ENCODE results near the gene LRRC63.

LRRC63 gene

GRCh38 chr13:46232281-46232680 lies 20.6 kb downstream of the LRRC63 start:
- no peak for DNase-seq (ENCODE audit: low read depth)
- TF ChIP-seq CTCF (IDR thresholded peaks at IDR 0.05; ENCODE audit: insufficient read depth, low read depth, low read length, missing control alignments) = no peak
- H3K4me3 ChIP-seq (ENCODE audit: low read length) = no peak overlapping the region

- no peak for TF ChIP-seq CTCF (IDR thresholded peaks at IDR 0.05; ENCODE audit: insufficient read depth, low read depth, low read length, missing control alignments)
These were observed 23.6 kb downstream of the LRRC63 start for GRCh38 chr13:46235286-46235685.

GRCh38 chr13:46265292-46265691 lies 53.6 kb downstream of the LRRC63 start:
- no peak overlapping the region for H3K4me3 ChIP-seq (ENCODE audit: low read length)
- no peak for DNase-seq (ENCODE audit: low read depth)
- TF ChIP-seq CTCF (IDR thresholded peaks at IDR 0.05; ENCODE audit: insufficient read depth, low read depth, low read length, missing control alignments) = no peak

More at GRCh38 chr13:46235286-46235685, 23.6 kb downstream of the LRRC63 start:
- H3K4me3 ChIP-seq (ENCODE audit: low read length) = no peak overlapping the region
- DNase-seq (ENCODE audit: low read depth) = no peak

- DNase-seq (ENCODE audit: low read depth) = peak; percentile 17
These were observed 55.4 kb downstream of the LRRC63 start for GRCh38 chr13:46267166-46267565.

GRCh38 chr13:46270416-46270815 lies 58.7 kb downstream of the LRRC63 start:
- TF ChIP-seq CTCF (IDR thresholded peaks at IDR 0.05; ENCODE audit: insufficient read depth, low read depth, low read length, missing control alignments) = no peak
- H3K4me3 ChIP-seq (ENCODE audit: low read length) = no peak overlapping the region
- DNase-seq (ENCODE audit: low read depth) = no peak

More at GRCh38 chr13:46267166-46267565, 55.4 kb downstream of the LRRC63 start:
- no peak overlapping the region for H3K4me3 ChIP-seq (ENCODE audit: low read length)
- no peak for TF ChIP-seq CTCF (IDR thresholded peaks at IDR 0.05; ENCODE audit: insufficient read depth, low read depth, low read length, missing control alignments)

- no peak for DNase-seq (ENCODE audit: low read depth)
- TF ChIP-seq CTCF (IDR thresholded peaks at IDR 0.05; ENCODE audit: insufficient read depth, low read depth, low read length, missing control alignments) = no peak
- H3K4me3 ChIP-seq (ENCODE audit: low read length) = no peak overlapping the region
These were observed 62.5 kb downstream of the LRRC63 start for GRCh38 chr13:46274094-46274698.

- no peak overlapping the region for H3K4me3 ChIP-seq (ENCODE audit: low read length)
- no peak for TF ChIP-seq CTCF (IDR thresholded peaks at IDR 0.05; ENCODE audit: insufficient read depth, low read depth, low read length, missing control alignments)
- DNase-seq (ENCODE audit: low read depth) = no peak
These were observed 66.7 kb downstream of the LRRC63 start for GRCh38 chr13:46278474-46278873.

Measured in epithelial cell of esophagus (primary cell).